ENCODE data around the gene FGGY. TPM values are rescaled to one million over a fixed set of nuclear protein-coding genes. Genes with fewer than 3 reads are reported as not detected.

Gene FGGY
- total and polyA plus RNA-seq, 4 donors, result 5.3 to 25.1 (median 11.9) TPM

GRCh38 chr1:59520827-59521418 lies 224.0 kb downstream of the FGGY start:
- ATAC-seq (ENCODE audit: low FRiP score), result peak; percentile 54
- H3K4me3 ChIP-seq (ENCODE audit: low read length in 2 of 2), result no peak overlapping the region
- H3K4me1 ChIP-seq (ENCODE audit: control insufficient read depth in 1 of 2, insufficient read depth in 2 of 2, low read length in 2 of 2), result peaks cover 2 to 5% of the 10 kb centered on the region in 2 donors
- peak overlapping the region; percentile 23 to 69 for H3K27ac ChIP-seq (ENCODE audit: low read depth in 1 of 2, low read length in 2 of 2)
- H3K9me3 ChIP-seq (ENCODE audit: control insufficient read depth, low read length), result no peaks in the 10 kb centered on the region
- 3 to 5% methylated on average over 12 of the region's 12 CpGs for WGBS, 2 donors
- no peaks in the 10 kb centered on the region for H3K36me3 ChIP-seq (ENCODE audit: control insufficient read depth in 1 of 2, insufficient read depth in 2 of 2, low read length in 1 of 2)
- H3K27me3 ChIP-seq (ENCODE audit: control insufficient read depth in 1 of 2, insufficient read depth in 2 of 2, low read length in 1 of 2), result no peaks in the 10 kb centered on the region
- intact Hi-C loops (cut with DNase I), result no loop called here
- peak in 1 of 2 donors; percentile 56 for DNase-seq

GRCh38 chr1:59521456-59521855 lies 224.6 kb downstream of the FGGY start:
- 23 to 31% methylated on average over 2 of the region's 2 CpGs for WGBS, 2 donors
- H3K27ac ChIP-seq (ENCODE audit: low read depth in 1 of 2, low read length in 2 of 2), result peak overlapping the region; percentile 23 to 69
- H3K9me3 ChIP-seq (ENCODE audit: control insufficient read depth, low read length), result no peaks in the 10 kb centered on the region
- no peak for DNase-seq
- intact Hi-C loops (cut with DNase I), result no loop called here
- ATAC-seq (ENCODE audit: low FRiP score), result no peak
- H3K4me1 ChIP-seq (ENCODE audit: control insufficient read depth in 1 of 2, insufficient read depth in 2 of 2, low read length in 2 of 2), result peaks cover 2 to 5% of the 10 kb centered on the region in 2 donors
- H3K27me3 ChIP-seq (ENCODE audit: control insufficient read depth in 1 of 2, insufficient read depth in 2 of 2, low read length in 1 of 2), result no peaks in the 10 kb centered on the region
- no peak overlapping the region for H3K4me3 ChIP-seq (ENCODE audit: low read length in 2 of 2)
- H3K36me3 ChIP-seq (ENCODE audit: control insufficient read depth in 1 of 2, insufficient read depth in 2 of 2, low read length in 1 of 2), result no peaks in the 10 kb centered on the region

- Histone ChIP-seq H3K27me3 (ENCODE audit: control insufficient read depth in 1 of 2, insufficient read depth in 2 of 2, low read length in 1 of 2) (no peaks in the 10 kb centered on the region), H3K27ac (ENCODE audit: low read depth in 1 of 2, low read length in 2 of 2) (no peak overlapping the region), H3K36me3 (ENCODE audit: control insufficient read depth in 1 of 2, insufficient read depth in 2 of 2, low read length in 1 of 2) (no peaks in the 10 kb centered on the region), H3K4me3 (ENCODE audit: low read length in 2 of 2) (no peak overlapping the region), H3K9me3 (ENCODE audit: control insufficient read depth, low read length) (no peaks in the 10 kb centered on the region), H3K4me1 (ENCODE audit: control insufficient read depth in 1 of 2, insufficient read depth in 2 of 2, low read length in 2 of 2) (peaks cover 2 to 5% of the 10 kb centered on the region in 2 donors)
- 33 to 44% methylated on average over 4 of the region's 4 CpGs for WGBS, 2 donors
- no peak for DNase-seq
- intact Hi-C loops (cut with DNase I), result no loop called here
- no peak for ATAC-seq (ENCODE audit: low FRiP score)
Measured at GRCh38 chr1:59522925-59523505, 226.1 kb downstream of the FGGY start.

- Histone ChIP-seq H3K36me3 (ENCODE audit: control insufficient read depth in 1 of 2, insufficient read depth in 2 of 2, low read length in 1 of 2) (no peaks in the 10 kb centered on the region), H3K9me3 (ENCODE audit: control insufficient read depth, low read length) (no peaks in the 10 kb centered on the region), H3K27me3 (ENCODE audit: control insufficient read depth in 1 of 2, insufficient read depth in 2 of 2, low read length in 1 of 2) (no peaks in the 10 kb centered on the region), H3K4me1 (ENCODE audit: control insufficient read depth in 1 of 2, insufficient read depth in 2 of 2, low read length in 2 of 2) (peaks cover 2 to 5% of the 10 kb centered on the region in 2 donors), H3K27ac (ENCODE audit: low read depth in 1 of 2, low read length in 2 of 2) (no peak overlapping the region), H3K4me3 (ENCODE audit: low read length in 2 of 2) (no peak overlapping the region)
- intact Hi-C loops (cut with DNase I), result no loop called here
- DNase-seq (no peak), ATAC-seq (ENCODE audit: low FRiP score) (no peak)
- 97% methylated on average over 12 of the region's 12 CpGs for WGBS, 2 donors
Measured at GRCh38 chr1:59523745-59524450, 227.0 kb downstream of the FGGY start.

- no peaks in the 10 kb centered on the region for H3K36me3 ChIP-seq (ENCODE audit: control insufficient read depth in 1 of 2, insufficient read depth in 2 of 2, low read length in 1 of 2)
- intact Hi-C loops (cut with DNase I), result no loop called here
- H3K4me1 ChIP-seq (ENCODE audit: control insufficient read depth in 1 of 2, insufficient read depth in 2 of 2, low read length in 2 of 2), result peaks cover 0 to under 1% of the 10 kb centered on the region in 2 donors
- no peaks in the 10 kb centered on the region for H3K9me3 ChIP-seq (ENCODE audit: control insufficient read depth, low read length)
- H3K27me3 ChIP-seq (ENCODE audit: control insufficient read depth in 1 of 2, insufficient read depth in 2 of 2, low read length in 1 of 2), result no peaks in the 10 kb centered on the region
- no peak for DNase-seq
- no peak for ATAC-seq (ENCODE audit: low FRiP score)
- no peak overlapping the region for H3K27ac ChIP-seq (ENCODE audit: low read depth in 1 of 2, low read length in 2 of 2)
- 94 to 95% methylated on average over 1 of the region's 1 CpG for WGBS, 2 donors
- H3K4me3 ChIP-seq (ENCODE audit: low read length in 2 of 2), result no peak overlapping the region
Measured at GRCh38 chr1:59526240-59526639, 229.3 kb downstream of the FGGY start.

- Histone ChIP-seq H3K4me1 (ENCODE audit: control insufficient read depth in 1 of 2, insufficient read depth in 2 of 2, low read length in 2 of 2) (no peaks in the 10 kb centered on the region), H3K27ac (ENCODE audit: low read depth in 1 of 2, low read length in 2 of 2) (no peak overlapping the region), H3K9me3 (ENCODE audit: control insufficient read depth, low read length) (no peaks in the 10 kb centered on the region), H3K27me3 (ENCODE audit: control insufficient read depth in 1 of 2, insufficient read depth in 2 of 2, low read length in 1 of 2) (no peaks in the 10 kb centered on the region), H3K4me3 (ENCODE audit: low read length in 2 of 2) (no peak overlapping the region), H3K36me3 (ENCODE audit: control insufficient read depth in 1 of 2, insufficient read depth in 2 of 2, low read length in 1 of 2) (no peaks in the 10 kb centered on the region)
- WGBS, 2 donors, result 89 to 96% methylated on average over 3 of the region's 3 CpGs
- intact Hi-C loops (cut with DNase I), result no loop called here
- no peak for DNase-seq
- ATAC-seq (ENCODE audit: low FRiP score), result no peak
Measured at GRCh38 chr1:59528471-59528870, 231.6 kb downstream of the FGGY start.

GRCh38 chr1:59528900-59529299 lies 232.0 kb downstream of the FGGY start:
- no peak overlapping the region for H3K27ac ChIP-seq (ENCODE audit: low read depth in 1 of 2, low read length in 2 of 2)
- ATAC-seq (ENCODE audit: low FRiP score) (no peak), DNase-seq (no peak)
- H3K36me3 ChIP-seq (ENCODE audit: control insufficient read depth in 1 of 2, insufficient read depth in 2 of 2, low read length in 1 of 2), result no peaks in the 10 kb centered on the region
- intact Hi-C loops (cut with DNase I), result no loop called here
- H3K4me1 ChIP-seq (ENCODE audit: control insufficient read depth in 1 of 2, insufficient read depth in 2 of 2, low read length in 2 of 2), result no peaks in the 10 kb centered on the region
- 96 to 97% methylated on average over 2 of the region's 2 CpGs for WGBS, 2 donors
- no peaks in the 10 kb centered on the region for H3K27me3 ChIP-seq (ENCODE audit: control insufficient read depth in 1 of 2, insufficient read depth in 2 of 2, low read length in 1 of 2)
- no peak overlapping the region for H3K4me3 ChIP-seq (ENCODE audit: low read length in 2 of 2)
- H3K9me3 ChIP-seq (ENCODE audit: control insufficient read depth, low read length), result no peaks in the 10 kb centered on the region

- ATAC-seq (ENCODE audit: low FRiP score) (no peak), DNase-seq (no peak)
- no peak overlapping the region for H3K4me3 ChIP-seq (ENCODE audit: low read length in 2 of 2)
- intact Hi-C loops (cut with DNase I), result no loop called here
- H3K4me1 ChIP-seq (ENCODE audit: control insufficient read depth in 1 of 2, insufficient read depth in 2 of 2, low read length in 2 of 2), result no peaks in the 10 kb centered on the region
- no peaks in the 10 kb centered on the region for H3K27me3 ChIP-seq (ENCODE audit: control insufficient read depth in 1 of 2, insufficient read depth in 2 of 2, low read length in 1 of 2)
- no peaks in the 10 kb centered on the region for H3K36me3 ChIP-seq (ENCODE audit: control insufficient read depth in 1 of 2, insufficient read depth in 2 of 2, low read length in 1 of 2)
- H3K27ac ChIP-seq (ENCODE audit: low read depth in 1 of 2, low read length in 2 of 2), result no peak overlapping the region
- H3K9me3 ChIP-seq (ENCODE audit: control insufficient read depth, low read length), result no peaks in the 10 kb centered on the region
- WGBS, 2 donors, result 94 to 96% methylated on average over 3 of the region's 3 CpGs
Measured at GRCh38 chr1:59530119-59530518, 233.2 kb downstream of the FGGY start.

- H3K4me1 ChIP-seq (ENCODE audit: control insufficient read depth in 1 of 2, insufficient read depth in 2 of 2, low read length in 2 of 2), result no peaks in the 10 kb centered on the region
- intact Hi-C loops (cut with DNase I), result no loop called here
- no peak overlapping the region for H3K4me3 ChIP-seq (ENCODE audit: low read length in 2 of 2)
- ATAC-seq (ENCODE audit: low FRiP score) (no peak), DNase-seq (no peak)
- no peaks in the 10 kb centered on the region for H3K36me3 ChIP-seq (ENCODE audit: control insufficient read depth in 1 of 2, insufficient read depth in 2 of 2, low read length in 1 of 2)
- no peaks in the 10 kb centered on the region for H3K27me3 ChIP-seq (ENCODE audit: control insufficient read depth in 1 of 2, insufficient read depth in 2 of 2, low read length in 1 of 2)
- no peak overlapping the region for H3K27ac ChIP-seq (ENCODE audit: low read depth in 1 of 2, low read length in 2 of 2)
- no peaks in the 10 kb centered on the region for H3K9me3 ChIP-seq (ENCODE audit: control insufficient read depth, low read length)
Measured at GRCh38 chr1:59532102-59532501, 235.2 kb downstream of the FGGY start.
